ENCODE measurements around the gene NR2F1-AS1. TPM values are rescaled to one million over a fixed set of nuclear protein-coding genes. Genes with fewer than 3 reads are reported as not detected.

NR2F1-AS1 gene
- total RNA-seq, 2 donors from 2014 or later = 11.9 to 12.4 TPM

- H3K27me3 ChIP-seq (replicated peaks; ENCODE audit: insufficient read depth) = no peaks in the 10 kb centered on the region
- no peaks in the 10 kb centered on the region for H3K9me3 ChIP-seq
- TF ChIP-seq POLR2AphosphoS5 (IDR thresholded peaks at IDR 0.05) = no peak
- TF ChIP-seq, protein P1, sequence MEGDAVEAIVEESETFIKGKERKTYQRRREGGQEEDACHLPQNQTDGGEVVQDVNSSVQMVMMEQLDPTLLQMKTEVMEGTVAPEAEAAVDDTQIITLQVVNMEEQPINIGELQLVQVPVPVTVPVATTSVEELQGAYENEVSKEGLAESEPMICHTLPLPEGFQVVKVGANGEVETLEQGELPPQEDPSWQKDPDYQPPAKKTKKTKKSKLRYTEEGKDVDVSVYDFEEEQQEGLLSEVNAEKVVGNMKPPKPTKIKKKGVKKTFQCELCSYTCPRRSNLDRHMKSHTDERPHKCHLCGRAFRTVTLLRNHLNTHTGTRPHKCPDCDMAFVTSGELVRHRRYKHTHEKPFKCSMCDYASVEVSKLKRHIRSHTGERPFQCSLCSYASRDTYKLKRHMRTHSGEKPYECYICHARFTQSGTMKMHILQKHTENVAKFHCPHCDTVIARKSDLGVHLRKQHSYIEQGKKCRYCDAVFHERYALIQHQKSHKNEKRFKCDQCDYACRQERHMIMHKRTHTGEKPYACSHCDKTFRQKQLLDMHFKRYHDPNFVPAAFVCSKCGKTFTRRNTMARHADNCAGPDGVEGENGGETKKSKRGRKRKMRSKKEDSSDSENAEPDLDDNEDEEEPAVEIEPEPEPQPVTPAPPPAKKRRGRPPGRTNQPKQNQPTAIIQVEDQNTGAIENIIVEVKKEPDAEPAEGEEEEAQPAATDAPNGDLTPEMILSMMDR (IDR thresholded peaks at IDR 0.05) = no peak
- TF ChIP-seq POLR2A (IDR thresholded peaks at IDR 0.05) = no peak
- no peaks in the 10 kb centered on the region for H3K36me3 ChIP-seq
- no peak for DNase-seq (ENCODE audit: low spot score)
- no peaks in the 10 kb centered on the region for H3K4me1 ChIP-seq (replicated peaks)
- intact Hi-C loops (cut with DNase I) = no loop called here
- no peak overlapping the region for H3K4me3 ChIP-seq
- H3K27ac ChIP-seq = no peak overlapping the region
- WGBS = 73% methylated on average over 2 of the region's 2 CpGs
Observed at GRCh38 chr5:93430673-93431199, 150.3 kb downstream of the NR2F1-AS1 start.

DNA sequence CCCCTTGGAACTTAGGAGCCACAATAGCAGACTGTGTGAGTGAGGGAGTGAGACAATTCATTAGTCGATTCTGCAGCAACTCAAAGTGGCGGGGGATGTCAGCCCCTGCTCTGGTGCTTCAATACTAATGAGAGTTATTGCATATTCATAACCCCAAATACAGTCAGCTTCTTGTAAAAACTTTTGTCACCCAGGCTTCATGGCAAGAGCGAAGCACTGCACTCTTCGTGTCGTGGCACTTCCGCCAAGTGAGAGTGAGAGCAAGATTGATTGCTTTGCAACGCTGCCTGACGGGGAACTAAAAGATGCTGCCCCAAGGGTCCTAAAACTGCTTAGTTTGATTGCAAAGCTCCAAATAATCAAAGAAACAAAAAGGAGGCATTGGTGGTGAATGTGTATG is 150.9 kb downstream of the NR2F1-AS1 start:
- H3K4me1 ChIP-seq (replicated peaks) = no peaks in the 10 kb centered on the region
- H3K27ac ChIP-seq = no peak overlapping the region
- H3K9me3 ChIP-seq = no peaks in the 10 kb centered on the region
- no peaks in the 10 kb centered on the region for H3K27me3 ChIP-seq (replicated peaks; ENCODE audit: insufficient read depth)
- no peak for DNase-seq (ENCODE audit: low spot score)
- TF ChIP-seq POLR2A (IDR thresholded peaks at IDR 0.05) (no peak), POLR2AphosphoS5 (IDR thresholded peaks at IDR 0.05) (no peak)
- TF ChIP-seq, protein P1 (IDR thresholded peaks at IDR 0.05) = no peak
- WGBS = 71% methylated on average over 8 of the region's 8 CpGs
- intact Hi-C loops (cut with DNase I) = no loop called here
- H3K36me3 ChIP-seq = no peaks in the 10 kb centered on the region
- H3K4me3 ChIP-seq = no peak overlapping the region

DNA sequence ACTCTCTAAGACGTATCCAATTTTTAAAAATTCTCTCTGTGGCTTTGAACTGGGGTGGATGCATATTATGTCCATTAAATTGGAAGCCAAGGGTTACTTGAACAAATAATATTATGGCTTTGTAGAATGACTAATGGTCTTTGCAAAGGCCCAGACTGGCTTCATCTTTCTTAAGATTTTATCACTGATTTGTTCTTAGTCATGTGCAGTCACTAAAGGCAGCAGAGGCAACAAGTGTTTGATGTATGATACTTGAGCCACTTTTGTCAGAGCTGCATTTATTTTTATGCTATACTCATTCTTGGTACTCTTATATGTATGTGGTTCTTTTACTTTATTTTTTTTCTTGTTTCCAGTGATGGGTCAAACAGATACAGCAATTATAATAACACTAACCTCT is 152.2 kb downstream of the NR2F1-AS1 start:
- Histone ChIP-seq H3K27me3 (replicated peaks; ENCODE audit: insufficient read depth) (no peaks in the 10 kb centered on the region), H3K4me1 (replicated peaks) (no peaks in the 10 kb centered on the region), H3K36me3 (no peaks in the 10 kb centered on the region), H3K9me3 (no peaks in the 10 kb centered on the region), H3K4me3 (no peak overlapping the region), H3K27ac (no peak overlapping the region)
- WGBS = 74% methylated on average over 1 of the region's 1 CpG
- DNase-seq (ENCODE audit: low spot score) = no peak
- intact Hi-C loops (cut with DNase I) = loop anchor here (10.0 kb wide), 1 partner anchor 146 kb away; no protein-coding TSS in a partner anchor
- TF ChIP-seq POLR2AphosphoS5 (IDR thresholded peaks at IDR 0.05) (no peak), POLR2A (IDR thresholded peaks at IDR 0.05) (no peak)
- TF ChIP-seq, protein P1 (IDR thresholded peaks at IDR 0.05) = no peak

DNA sequence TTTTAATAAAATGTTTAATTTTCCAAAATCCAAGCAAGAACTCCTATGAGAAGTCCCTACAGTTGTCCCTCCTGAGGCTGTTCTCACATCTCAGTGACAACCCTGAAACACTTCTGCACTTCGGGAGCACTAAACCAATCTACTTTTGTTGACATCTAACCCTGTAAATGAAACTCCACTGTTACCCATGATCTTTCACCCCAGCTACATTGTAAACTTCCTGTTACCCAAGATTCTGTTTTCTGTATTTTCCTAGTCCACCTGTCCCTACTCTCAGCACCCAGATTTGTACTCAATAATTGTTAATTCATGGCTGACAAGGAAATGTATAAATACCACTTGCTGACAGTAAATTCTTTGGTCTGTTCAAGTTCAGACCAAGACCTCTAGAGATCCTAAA is 153.7 kb downstream of the NR2F1-AS1 start:
- Histone ChIP-seq H3K4me3 (no peak overlapping the region), H3K4me1 (replicated peaks) (no peaks in the 10 kb centered on the region), H3K27me3 (replicated peaks; ENCODE audit: insufficient read depth) (no peaks in the 10 kb centered on the region), H3K27ac (no peak overlapping the region), H3K9me3 (no peaks in the 10 kb centered on the region), H3K36me3 (no peaks in the 10 kb centered on the region)
- intact Hi-C loops (cut with DNase I) = loop anchor here (10.0 kb wide), 1 partner anchor 147 kb away; no protein-coding TSS in a partner anchor
- TF ChIP-seq, protein P1 (IDR thresholded peaks at IDR 0.05) = no peak
- no peak for TF ChIP-seq POLR2A (IDR thresholded peaks at IDR 0.05)
- TF ChIP-seq POLR2AphosphoS5 (IDR thresholded peaks at IDR 0.05) = no peak
- no peak for DNase-seq (ENCODE audit: low spot score)
- 84% methylated on average over 1 of the region's 1 CpG for WGBS

DNA sequence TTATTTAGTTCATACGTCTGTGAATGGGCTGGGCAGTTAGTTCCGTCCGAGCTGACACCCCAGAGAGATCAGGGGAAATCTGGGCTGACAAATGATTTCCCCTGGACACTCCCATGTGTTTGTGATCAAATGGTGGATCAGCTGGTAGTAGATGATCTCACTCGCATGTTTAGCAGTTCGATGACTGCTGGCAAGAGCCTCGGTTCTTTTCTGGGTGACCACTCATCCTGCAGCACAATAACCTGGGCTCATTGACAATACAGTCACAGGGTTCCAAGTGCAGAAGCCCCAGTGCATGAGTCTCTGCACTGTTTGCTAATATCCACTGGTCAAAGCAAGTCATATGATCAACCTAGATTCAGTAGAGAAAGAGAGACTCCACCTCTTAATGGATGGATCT is 155.9 kb downstream of the NR2F1-AS1 start:
- Histone ChIP-seq H3K9me3 (no peaks in the 10 kb centered on the region), H3K36me3 (no peaks in the 10 kb centered on the region), H3K27me3 (replicated peaks; ENCODE audit: insufficient read depth) (no peaks in the 10 kb centered on the region), H3K4me1 (replicated peaks) (no peaks in the 10 kb centered on the region), H3K27ac (no peak overlapping the region), H3K4me3 (no peak overlapping the region)
- intact Hi-C loops (cut with DNase I) = loop anchor here (10.0 kb wide), 1 partner anchor 150 kb away; no protein-coding TSS in a partner anchor
- DNase-seq (ENCODE audit: low spot score) = no peak
- TF ChIP-seq, protein P1 (IDR thresholded peaks at IDR 0.05) = no peak
- TF ChIP-seq POLR2A (IDR thresholded peaks at IDR 0.05) = no peak
- TF ChIP-seq POLR2AphosphoS5 (IDR thresholded peaks at IDR 0.05) = no peak
- WGBS = 73% methylated on average over 6 of the region's 6 CpGs

All from prostate gland (tissue), 2 donors.